ENCODE results near the gene TOM1L2.

- TF ChIP-seq EZH2phosphoT487 (IDR thresholded peaks at IDR 0.05; ENCODE audit: borderline replicate concordance) (no peak), CTCF (IDR thresholded peaks at IDR 0.05 in 2 of 3, conservative IDR thresholded peaks at IDR 0.05 in 1 of 3; ENCODE audit: borderline replicate concordance in 1 of 3, insufficient read depth in 1 of 3, low read depth in 2 of 3, low read length in 2 of 3) (no peak), EZH2 (IDR thresholded peaks at IDR 0.05) (no peak), TCF7L2 (IDR thresholded peaks at IDR 0.05; ENCODE audit: borderline replicate concordance, extremely low read depth, insufficient read depth, insufficient read length) (no peak), POLR2A (IDR thresholded peaks at IDR 0.05; ENCODE audit: borderline replicate concordance, extremely low read depth, insufficient read depth, insufficient read length) (no peak), ZNF274 (IDR thresholded peaks at IDR 0.05; ENCODE audit: low read depth, low read length) (no peak), MAX (IDR thresholded peaks at IDR 0.05) (no peak)
These were observed 27.3 kb upstream of the TOM1L2 start for GRCh38 chr17:17999364-18000029.
